Fibroblast of skin of left quadriceps (primary cell): Measurements from ENCODE around the gene CFAP92.

Source experiments
- DNase-seq, 2 experiments: peaks; one replicate each; pipeline ENCODE4 v3.0.0-alpha.2; 2013; ENCODE audit warnings: low read depth in 2 of 2

Gene CFAP92

GRCh38 chr3:128993461-128994172, at the start of gene CFAP92:
Gene CFAP92 (minus strand): TSS chr3:128994076. CDS start chr3:128993304, 772 bp downstream.
- peak; percentile 10 to 12 for DNase-seq

- no peak for DNase-seq
Measured at GRCh38 chr3:129040579-129041300, 46.9 kb upstream of the CFAP92 start.

- no peak for DNase-seq
Measured at GRCh38 chr3:129040039-129040336, 46.1 kb upstream of the CFAP92 start.

GRCh38 chr3:129039271-129040038, 45.6 kb upstream of the CFAP92 start:
- no peak for DNase-seq

- DNase-seq: no peak
Measured at GRCh38 chr3:129038121-129038855, 44.4 kb upstream of the CFAP92 start.

- DNase-seq: no peak
Measured at GRCh38 chr3:129037093-129037419, 43.2 kb upstream of the CFAP92 start.

GRCh38 chr3:129036222-129037092, 42.6 kb upstream of the CFAP92 start:
- no peak for DNase-seq

- DNase-seq: no peak
Measured at GRCh38 chr3:129035360-129036221, 41.7 kb upstream of the CFAP92 start.

- DNase-seq: no peak
Measured at GRCh38 chr3:129034642-129035041, 40.8 kb upstream of the CFAP92 start.

- DNase-seq: no peak
Measured at GRCh38 chr3:129033633-129034321, 39.9 kb upstream of the CFAP92 start.

- DNase-seq: no peak
Measured at GRCh38 chr3:129033151-129033550, 39.3 kb upstream of the CFAP92 start.

- no peak for DNase-seq
Measured at GRCh38 chr3:129032716-129033115, 38.8 kb upstream of the CFAP92 start.

- no peak for DNase-seq
Measured at GRCh38 chr3:129031476-129032215, 37.8 kb upstream of the CFAP92 start.

GRCh38 chr3:129030611-129031010, 36.7 kb upstream of the CFAP92 start:
- no peak for DNase-seq

GRCh38 chr3:129028866-129029265, 35.0 kb upstream of the CFAP92 start:
- no peak for DNase-seq

GRCh38 chr3:129027544-129027880, 33.6 kb upstream of the CFAP92 start:
- no peak for DNase-seq

- DNase-seq: peak; percentile 31 to 41
Measured at GRCh38 chr3:129026728-129027543, 33.1 kb upstream of the CFAP92 start.
